ENCODE measurements around the gene CLNK. TPM values are rescaled to one million over a fixed set of nuclear protein-coding genes. Genes with fewer than 3 reads are reported as not detected.

Gene CLNK
- total and polyA plus RNA-seq, 2 of the 13 experiments (the other 11 are each of a cell fraction or from before 2014, with no cell fraction given): not detected

GRCh38 chr4:10688846-10689245, 4.3 kb upstream of the CLNK start:
- ChIA-PET CTCF (ENCODE audit: low intra/inter-chr PET ratio, low total read pairs) (no interaction called here), POLR2A (no interaction called here)
- TF ChIP-seq ZZZ3 (CRISPR knock-in tag; IDR thresholded peaks at IDR 0.05; ENCODE audit: borderline replicate concordance): no peak
- no peak for TF ChIP-seq ZC3H4 (CRISPR knock-in tag; IDR thresholded peaks at IDR 0.05; ENCODE audit: borderline replicate concordance)
- TF ChIP-seq UBTF (CRISPR knock-in tag; IDR thresholded peaks at IDR 0.05): no peak
- no peak for TF ChIP-seq CENPBD1 (CRISPR knock-in tag; IDR thresholded peaks at IDR 0.05; ENCODE audit: borderline replicate concordance, low read depth)
- TF ChIP-seq SNRNP70 (IDR thresholded peaks at IDR 0.05; ENCODE audit: low read depth, low read length): no peak
- TF ChIP-seq ELK4 (CRISPR knock-in tag; IDR thresholded peaks at IDR 0.05; ENCODE audit: borderline replicate concordance): no peak
- no peak for TF ChIP-seq ZNF746 (CRISPR knock-in tag; IDR thresholded peaks at IDR 0.05)
- no peak for TF ChIP-seq ZNF318 (CRISPR knock-in tag; IDR thresholded peaks at IDR 0.05)
- TF ChIP-seq TCF7L2 (IDR thresholded peaks at IDR 0.05; ENCODE audit: low read depth, low read length): no peak

More at GRCh38 chr4:10688846-10689245, 4.3 kb upstream of the CLNK start:
- no peak overlapping the region for H3K27ac ChIP-seq (ENCODE audit: extremely low read length, insufficient read depth, low read length)
- no peaks in the 10 kb centered on the region for H4K20me1 ChIP-seq (ENCODE audit: insufficient read depth, low read length)
- H3K4me3 ChIP-seq (replicated peaks in 1 of 3; ENCODE audit: insufficient read depth in 1 of 3, low read depth in 2 of 3, low read length in 3 of 3): no peak overlapping the region
- no peaks in the 10 kb centered on the region for H3K79me2 ChIP-seq (ENCODE audit: insufficient read depth, low read length)
- in situ Hi-C loops (cut with HindIII; ENCODE audit: extremely low pct_ligation_motif_present, low pct_unique_long_range_greater_than_20kb): no loop called here
- FAIRE-seq: no peak
- no peak overlapping the region for H2AFZ ChIP-seq (ENCODE audit: low read length)
- ATAC-seq: no peak
- H3K9me3 ChIP-seq (ENCODE audit: low read length): no peaks in the 10 kb centered on the region
- DNase-seq (ENCODE audit: low spot score): no peak
- no peak overlapping the region for H3K4me2 ChIP-seq (ENCODE audit: low read depth, low read length)
- H3K9ac ChIP-seq (ENCODE audit: insufficient read depth, low read depth, low read length): no peak overlapping the region
- H3K27me3 ChIP-seq (ENCODE audit: control insufficient read depth in 1 of 2, insufficient read depth in 2 of 2, low read length in 2 of 2): no peaks in the 10 kb centered on the region
- intact Hi-C loops (cut with micrococcal nuclease; ENCODE audit: unreplicated experiment): no loop called here
- no peaks in the 10 kb centered on the region for H3K4me1 ChIP-seq (ENCODE audit: insufficient read depth, low read length)
- no peaks in the 10 kb centered on the region for H3K36me3 ChIP-seq (replicated peaks in 1 of 2; ENCODE audit: control insufficient read depth in 1 of 2, insufficient read depth in 2 of 2, low read length in 2 of 2)
- WGBS (ENCODE audit: low lambda C conversion rate): 7% methylated on average over 6 of the region's 6 CpGs
- BruUV-seq (replicated peaks): no TSS peak
